HepG2 (cell line): ENCODE data around the gene ZCCHC24. TPM values are rescaled to one million over a fixed set of nuclear protein-coding genes. Genes with fewer than 3 reads are reported as not detected.

Experiments
- ATAC-seq: fragments of 200-7000 bp; cut with Tn5 transposase; 3 replicates; pipeline ENCODE4 v1.9.1; 2020; ENCODE audit warnings: mild to moderate bottlenecking, moderate library complexity
- BruUV-seq: library from RNA; stranded (reverse); fragments of 400-500 nt; replicated peaks from 2 replicates; lab custom pipeline; 2021; lab: Mats Ljungman, UMichigan
- CTCF ChIA-PET: fragments of 300-600 bp; formaldehyde crosslinking; extraction: SDS; loops from one replicate; lab custom pipeline; 2021; ENCODE audit warnings: low total read pairs, inconsistent platforms, low intra/inter-chr PET ratio; lab: Yijun Ruan, JAX
- POLR2A ChIA-PET: fragments of 350-600 bp; sonication (Branson Sonifier 250); formaldehyde crosslinking; loops from one replicate; lab custom pipeline; 2020; ENCODE audit warnings: antibody characterized with exemption, inconsistent platforms; lab: Yijun Ruan, JAX
- DNase-seq: peaks from one replicate; pipeline ENCODE4 v3.0.0-alpha.2; 2015; ENCODE audit warnings: low spot score
- FAIRE-seq: peaks from 3 replicates; lab custom pipeline; 2011; peaks lifted over from hg19 to GRCh38; lab: Jason Lieb, UNC
- H2AFZ ChIP-seq: one replicate; pipeline ENCODE4 v1.6.1; 2011; ENCODE audit warnings: low read length, inconsistent platforms
- H3K27ac ChIP-seq: fragments of 300-600 bp; 3 replicates; pipeline ENCODE4 v1.8.0; 2011; ENCODE audit warnings: mixed run types, mild to moderate bottlenecking, mixed read lengths, low read length, inconsistent platforms; ENCODE audit not compliant: insufficient read depth; ENCODE audit errors: extremely low read length
- H3K27me3 ChIP-seq, 2 experiments: fragments of 200-600 bp in 1 of 2; 2 replicates in 1 of 2; 3 replicates in 1 of 2; pipeline versions ENCODE4 v1.6.0 to v1.8.0; 2011; ENCODE audit warnings: low read length in 2 of 2, mild to moderate bottlenecking in 2 of 2, moderate library complexity in 2 of 2, inconsistent platforms in 1 of 2; ENCODE audit not compliant: insufficient read depth in 2 of 2, control insufficient read depth in 1 of 2
- H3K36me3 ChIP-seq, 2 experiments: fragments of 200-600 bp in 1 of 2; replicated peaks in 1 of 2; 2 replicates in 1 of 2; 3 replicates in 1 of 2; pipeline versions ENCODE4 v1.5.1 to v1.8.0; 2011; ENCODE audit warnings: low read length in 2 of 2, inconsistent platforms in 1 of 2; ENCODE audit not compliant: insufficient read depth in 2 of 2, control insufficient read depth in 1 of 2
- H3K4me1 ChIP-seq: 2 replicates; pipeline ENCODE4 v1.5.1; 2012; ENCODE audit warnings: low read length, inconsistent platforms; ENCODE audit not compliant: insufficient read depth
- H3K4me2 ChIP-seq: 2 replicates; pipeline ENCODE4 v1.6.0; 2011; ENCODE audit warnings: low read depth, low read length, inconsistent platforms
- H3K4me3 ChIP-seq, 3 experiments: fragments of 200-600 bp in 1 of 3; sonication (generic), shearing (Covaris generic) in 1 of 3; replicated peaks in 1 of 3; 2 replicates each; pipeline ENCODE4 v1.5.1; 2011 to 2016; ENCODE audit warnings: low read length in 3 of 3, inconsistent platforms in 2 of 3, low read depth in 2 of 3, mild to moderate bottlenecking in 2 of 3, control low read depth in 1 of 3, mixed read lengths in 1 of 3; ENCODE audit not compliant: insufficient read depth in 1 of 3
- H3K79me2 ChIP-seq: one replicate; pipeline ENCODE4 v1.6.1; 2011; ENCODE audit warnings: low read length, inconsistent platforms; ENCODE audit not compliant: insufficient read depth
- H3K9ac ChIP-seq: 2 replicates; pipeline ENCODE4 v1.6.0; 2011; ENCODE audit warnings: mild to moderate bottlenecking, low read depth, low read length, inconsistent platforms; ENCODE audit not compliant: insufficient read depth
- H3K9me3 ChIP-seq: 2 replicates; pipeline ENCODE4 v1.5.1; 2012; ENCODE audit warnings: mild to moderate bottlenecking, low read length
- H4K20me1 ChIP-seq: 2 replicates; pipeline ENCODE4 v1.6.0; 2011; ENCODE audit warnings: inconsistent platforms, mild to moderate bottlenecking, low read length, moderate library complexity; ENCODE audit not compliant: insufficient read depth
- ATF7 ChIP-seq, 2 experiments: fragments of 450-650 bp in 1 of 2; sonication (generic) in 1 of 2; formaldehyde crosslinking in 1 of 2; IDR thresholded peaks; 2 replicates each; pipeline versions ENCODE4 v1.4.0 to v1.6.1; 2016 to 2020; ENCODE audit warnings: antibody characterized with exemption in 1 of 2, mild to moderate bottlenecking in 1 of 2, missing genetic modification reagents in 1 of 2
- CREB1 ChIP-seq, 2 experiments: fragments of 450-650 bp in 1 of 2; IDR thresholded peaks; 2 replicates each; pipeline ENCODE4 v1.6.1; 2016 to 2017; ENCODE audit warnings: control low read depth in 1 of 2, mild to moderate bottlenecking in 1 of 2, missing compliant biosample characterization in 1 of 2, missing genetic modification characterization in 1 of 2
- REL ChIP-seq: sonication (generic); formaldehyde crosslinking; conservative IDR thresholded peaks from 2 replicates; pipeline ENCODE4 v1.8.0; 2022; ENCODE audit warnings: mild to moderate bottlenecking, missing genetic modification reagents, moderate library complexity
- RELA ChIP-seq: sonication (generic); formaldehyde crosslinking; IDR thresholded peaks from 2 replicates; pipeline ENCODE4 v1.4.0; 2020; ENCODE audit warnings: missing genetic modification reagents
- SIX4 ChIP-seq: sonication (generic); formaldehyde crosslinking; IDR thresholded peaks from 2 replicates; pipeline ENCODE4 v1.4.0; 2020; ENCODE audit warnings: missing genetic modification reagents
- SNAPC2 ChIP-seq: sonication (generic); formaldehyde crosslinking; IDR thresholded peaks from 2 replicates; pipeline ENCODE4 v1.8.1; 2022; ENCODE audit warnings: mild to moderate bottlenecking, missing genetic modification reagents
- ZBTB7A ChIP-seq: sonication (generic); formaldehyde crosslinking; IDR thresholded peaks from 2 replicates; pipeline ENCODE4 v1.8.0; 2022; ENCODE audit warnings: mild to moderate bottlenecking, missing genetic modification reagents
- ZFX ChIP-seq: sonication (generic); formaldehyde crosslinking; IDR thresholded peaks from 2 replicates; pipeline ENCODE4 v1.4.0; 2020; ENCODE audit warnings: mild to moderate bottlenecking, low read depth, missing genetic modification reagents, moderate library complexity
- ZNF205 ChIP-seq: IDR thresholded peaks from 2 replicates; pipeline ENCODE4 v1.6.1; 2018; ENCODE audit warnings: missing biosample characterization, missing genetic modification reagents
- ZNF281 ChIP-seq: sonication (generic); formaldehyde crosslinking; IDR thresholded peaks from 2 replicates; pipeline ENCODE4 v1.4.0; 2020; ENCODE audit warnings: missing genetic modification reagents, borderline replicate concordance
- WGBS: methylation state at CpG from one replicate; pipeline ENCODE4 v1.1.6; 2017; ENCODE audit warnings: low lambda C conversion rate; 5-methylcytosine and 5-hydroxymethylcytosine counted together
- in situ Hi-C: cut with HindIII; loops from 2 replicates; pipeline ENCODE4 v1.10.0; 2017; ENCODE audit warnings: low pct_unique_long_range_greater_than_20kb; ENCODE audit not compliant: extremely low pct_ligation_motif_present
- intact Hi-C: fragments of 100-400 bp; cut with micrococcal nuclease; formaldehyde crosslinking; loops from one replicate; pipeline ENCODE4 v1.10.0; 2022; ENCODE audit not compliant: unreplicated experiment
- polyA plus RNA-seq, 8 experiments: library from polyadenylated mRNA; depleted of rRNA in 3 of 8; stranded (reverse) in 7 of 8; unstranded in 1 of 8; fragments of >200 nt; fragmentation: Illumina TruSeq in 4 of 8; extraction: Trizol in 4 of 8; gene quantifications; 2 replicates each; pipeline versions ENCODE4 v1.2.1 to v1.2.3, GENCODE V29; 2011 to 2016; ENCODE audit warnings: low read depth in 4 of 8, missing spikeins in 1 of 8, mixed read lengths in 1 of 8; ENCODE audit not compliant: insufficient read depth in 1 of 8
- total RNA-seq, 5 experiments: library from RNA; depleted of rRNA; stranded (reverse); fragments of >200 nt; fragmentation: Illumina TruSeq; extraction: Trizol; gene quantifications; 2 replicates each; pipeline ENCODE4 v1.2.3, GENCODE V29; 2016; ENCODE audit warnings: low read depth in 1 of 5
- TF ChIP-seq, protein P1 (sequence below): sonication (generic); formaldehyde crosslinking; IDR thresholded peaks from 2 replicates; pipeline ENCODE4 v1.4.0; 2020; ENCODE audit warnings: mild to moderate bottlenecking, low read depth, missing genetic modification reagents
- TF ChIP-seq, protein P2 (sequence below): sonication (generic); formaldehyde crosslinking; IDR thresholded peaks from 2 replicates; pipeline ENCODE4 v1.4.0; 2020; ENCODE audit warnings: missing genetic modification reagents

Gene ZCCHC24
- total and polyA plus RNA-seq, 2 of the 13 experiments (the other 11 are each of a cell fraction or from before 2014, with no cell fraction given), result 3.1 to 7.9 TPM

DNA sequence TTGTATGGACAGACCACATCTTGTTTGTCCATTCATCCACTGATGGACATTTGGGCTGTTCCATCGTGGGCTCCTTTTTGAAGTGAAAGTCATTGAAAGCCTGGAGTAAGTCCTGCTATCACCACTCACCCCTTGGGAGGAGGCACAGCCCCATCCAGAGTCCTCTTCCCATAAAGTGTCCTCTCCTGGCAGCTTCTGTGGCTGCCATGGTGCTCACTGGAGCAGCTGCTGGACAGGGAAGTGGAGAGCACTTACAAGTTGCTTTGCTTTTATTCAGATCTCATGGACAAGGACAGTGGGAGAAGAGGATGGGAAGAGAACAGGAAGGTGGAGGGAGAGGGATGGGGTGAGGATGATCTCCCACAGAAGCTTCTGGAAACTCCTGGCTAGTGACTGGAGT lies 48.4 kb upstream of the ZCCHC24 start:
- ATAC-seq (no peak), DNase-seq (no peak), FAIRE-seq (no peak)
- Histone ChIP-seq H3K79me2 (no peaks in the 10 kb centered on the region), H3K9ac (no peak overlapping the region), H3K4me2 (no peak overlapping the region), H3K27me3 (peaks cover 1 to 64% of the 10 kb centered on the region in 2 experiments; a peak in 3 of 5 replicates), H3K4me3 (no peak overlapping the region), H2AFZ (no peak overlapping the region), H4K20me1 (no peaks in the 10 kb centered on the region), H3K36me3 (no peaks in the 10 kb centered on the region), H3K27ac (no peak overlapping the region), H3K9me3 (no peaks in the 10 kb centered on the region), H3K4me1 (no peaks in the 10 kb centered on the region)
- BruUV-seq, result no TSS peak
- CTCF ChIA-PET, result no interaction called here
- intact Hi-C loops, result no loop called here
- POLR2A ChIA-PET, result no interaction called here
- in situ Hi-C loops, result no loop called here
- 6% methylated on average over 1 of the region's 1 CpG for WGBS
- TF ChIP-seq REL (no peak), ZFX (CRISPR knock-in tag) (no peak), CREB1 (IDR thresholded peaks at IDR 0.05) (no peak), CREB1 (CRISPR knock-in tag; IDR thresholded peaks at IDR 0.05) (no peak), RELA (no peak), ZNF205 (no peak), SIX4 (CRISPR knock-in tag) (no peak), ATF7 (IDR thresholded peaks at IDR 0.05) (no peak), ATF7 (CRISPR knock-in tag; IDR thresholded peaks at IDR 0.05) (no peak), ZBTB7A (no peak), ZNF281 (no peak), SNAPC2 (CRISPR knock-in tag) (no peak)
- TF ChIP-seq, protein P1, sequence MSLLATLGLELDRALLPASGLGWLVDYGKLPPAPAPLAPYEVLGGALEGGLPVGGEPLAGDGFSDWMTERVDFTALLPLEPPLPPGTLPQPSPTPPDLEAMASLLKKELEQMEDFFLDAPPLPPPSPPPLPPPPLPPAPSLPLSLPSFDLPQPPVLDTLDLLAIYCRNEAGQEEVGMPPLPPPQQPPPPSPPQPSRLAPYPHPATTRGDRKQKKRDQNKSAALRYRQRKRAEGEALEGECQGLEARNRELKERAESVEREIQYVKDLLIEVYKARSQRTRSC (CRISPR knock-in tag), result no peak
- TF ChIP-seq, protein P2, sequence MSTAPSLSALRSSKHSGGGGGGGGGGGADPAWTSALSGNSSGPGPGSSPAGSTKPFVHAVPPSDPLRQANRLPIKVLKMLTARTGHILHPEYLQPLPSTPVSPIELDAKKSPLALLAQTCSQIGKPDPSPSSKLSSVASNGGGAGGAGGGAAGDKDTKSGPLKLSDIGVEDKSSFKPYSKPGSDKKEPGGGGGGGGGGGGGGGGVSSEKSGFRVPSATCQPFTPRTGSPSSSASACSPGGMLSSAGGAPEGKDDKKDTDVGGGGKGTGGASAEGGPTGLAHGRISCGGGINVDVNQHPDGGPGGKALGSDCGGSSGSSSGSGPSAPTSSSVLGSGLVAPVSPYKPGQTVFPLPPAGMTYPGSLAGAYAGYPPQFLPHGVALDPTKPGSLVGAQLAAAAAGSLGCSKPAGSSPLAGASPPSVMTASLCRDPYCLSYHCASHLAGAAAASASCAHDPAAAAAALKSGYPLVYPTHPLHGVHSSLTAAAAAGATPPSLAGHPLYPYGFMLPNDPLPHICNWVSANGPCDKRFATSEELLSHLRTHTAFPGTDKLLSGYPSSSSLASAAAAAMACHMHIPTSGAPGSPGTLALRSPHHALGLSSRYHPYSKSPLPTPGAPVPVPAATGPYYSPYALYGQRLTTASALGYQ (CRISPR knock-in tag), result no peak
